Stimulated activated CD4-positive, alpha-beta T cell treated with anti-CD3 and anti-CD28 coated beads, TNF-alpha, amount 100 ng/mL, for 1 hour (primary cell): ENCODE data around the gene TENM3.

ENCODE experiments used
- DNase-seq, 3 donors: peaks; one replicate each; pipeline ENCODE4 v3.0.0-alpha.2; 2020; ENCODE audit warnings: low read depth in 3 of 3, low spot score in 1 of 3

Gene TENM3

GRCh38 chr4:182655340-182655739 is 412.1 kb downstream of the TENM3 start:
- DNase-seq, result no peak

- no peak for DNase-seq
Observed at GRCh38 chr4:182662551-182662950, 419.3 kb downstream of the TENM3 start.

- no peak for DNase-seq
Observed at GRCh38 chr4:182671231-182671630, 428.0 kb downstream of the TENM3 start.

- no peak for DNase-seq
Observed at GRCh38 chr4:182671749-182672148, 428.5 kb downstream of the TENM3 start.

GRCh38 chr4:182678590-182678989 is 435.4 kb downstream of the TENM3 start:
- DNase-seq, result no peak

GRCh38 chr4:182679533-182679932 is 436.3 kb downstream of the TENM3 start:
- no peak for DNase-seq

GRCh38 chr4:182680234-182680653 is 437.0 kb downstream of the TENM3 start:
- DNase-seq, result no peak

GRCh38 chr4:182683661-182684060 is 440.5 kb downstream of the TENM3 start:
- no peak for DNase-seq

- DNase-seq, result no peak
Observed at GRCh38 chr4:182684796-182685195, 441.6 kb downstream of the TENM3 start.

GRCh38 chr4:182688081-182688480 is 444.9 kb downstream of the TENM3 start:
- no peak for DNase-seq

GRCh38 chr4:182694551-182694950 is 451.3 kb downstream of the TENM3 start:
- DNase-seq, result no peak

GRCh38 chr4:182695009-182695408 is 451.8 kb downstream of the TENM3 start:
- DNase-seq, result no peak

GRCh38 chr4:182695842-182696241 is 452.6 kb downstream of the TENM3 start:
- no peak for DNase-seq

- DNase-seq, result no peak
Observed at GRCh38 chr4:182697094-182697493, 453.9 kb downstream of the TENM3 start.

GRCh38 chr4:182698212-182698611 is 455.0 kb downstream of the TENM3 start:
- DNase-seq, result no peak

GRCh38 chr4:182699201-182699600 is 456.0 kb downstream of the TENM3 start:
- DNase-seq, result no peak

- no peak for DNase-seq
Observed at GRCh38 chr4:182699795-182700194, 456.6 kb downstream of the TENM3 start.

GRCh38 chr4:182700362-182701160 is 457.4 kb downstream of the TENM3 start:
- DNase-seq, result no peak

- DNase-seq, result no peak
Observed at GRCh38 chr4:182704077-182704476, 460.9 kb downstream of the TENM3 start.

- DNase-seq, result no peak
Observed at GRCh38 chr4:182704948-182705347, 461.7 kb downstream of the TENM3 start.

- DNase-seq, result no peak
Observed at GRCh38 chr4:182705389-182705788, 462.2 kb downstream of the TENM3 start.

GRCh38 chr4:182711211-182711610 is 468.0 kb downstream of the TENM3 start:
- no peak for DNase-seq

GRCh38 chr4:182715548-182715947 is 472.3 kb downstream of the TENM3 start:
- no peak for DNase-seq
